HepG2 (cell line): ENCODE results near the gene SERINC2. TPM values are rescaled to one million over a fixed set of nuclear protein-coding genes. Genes with fewer than 3 reads are reported as not detected.
A peak's percentile ranks its signal among the peaks of the same experiment; 100 is the strongest.

Experiments
- ATF7 ChIP-seq, 2 experiments: fragments of 450-650 bp in 1 of 2; sonication (generic) in 1 of 2; formaldehyde crosslinking in 1 of 2; IDR thresholded peaks; 2 replicates each; pipeline versions ENCODE4 v1.4.0 to v1.6.1; 2016 to 2020; ENCODE audit warnings: antibody characterized with exemption in 1 of 2, mild to moderate bottlenecking in 1 of 2, missing genetic modification reagents in 1 of 2
- CC2D1A ChIP-seq: sonication (generic); formaldehyde crosslinking; IDR thresholded peaks from 2 replicates; pipeline ENCODE4 v1.8.1; 2023; ENCODE audit warnings: mild to moderate bottlenecking, missing genetic modification reagents
- FOSL1 ChIP-seq: sonication (generic); formaldehyde crosslinking; IDR thresholded peaks from 2 replicates; pipeline ENCODE4 v1.9.0; 2021; ENCODE audit warnings: missing genetic modification reagents, borderline replicate concordance
- HIVEP1 ChIP-seq: sonication (generic); formaldehyde crosslinking; IDR thresholded peaks from 2 replicates; pipeline ENCODE4 v1.4.0; 2020; ENCODE audit warnings: mild to moderate bottlenecking, missing genetic modification reagents
- KAT2B ChIP-seq: fragments of 150-350 bp; IDR thresholded peaks from 2 replicates; pipeline ENCODE4 v1.6.1; 2014; ENCODE audit warnings: low read depth, low read length, borderline replicate concordance
- MAFG ChIP-seq: sonication (generic); formaldehyde crosslinking; IDR thresholded peaks from 2 replicates; pipeline ENCODE4 v1.5.1; 2020; ENCODE audit warnings: mild to moderate bottlenecking, missing genetic modification reagents
- POGZ ChIP-seq: sonication (generic); formaldehyde crosslinking; IDR thresholded peaks from 2 replicates; pipeline ENCODE4 v1.4.0; 2020; ENCODE audit warnings: mild to moderate bottlenecking, missing genetic modification reagents
- RXRB ChIP-seq: IDR thresholded peaks from 2 replicates; pipeline ENCODE4 v1.6.1; 2016; ENCODE audit warnings: borderline replicate concordance, missing genetic modification reagents, missing compliant biosample characterization
- SMAD3 ChIP-seq: sonication (generic); formaldehyde crosslinking; IDR thresholded peaks from 2 replicates; pipeline ENCODE4 v1.4.0; 2020; ENCODE audit warnings: missing genetic modification reagents
- SUZ12 ChIP-seq: fragments of 150-350 bp; IDR thresholded peaks from 2 replicates; pipeline ENCODE4 v1.6.1; 2014; ENCODE audit warnings: low read depth, low read length
- WIZ ChIP-seq: sonication (generic); formaldehyde crosslinking; IDR thresholded peaks from 2 replicates; pipeline ENCODE4 v1.5.1; 2020; ENCODE audit warnings: mild to moderate bottlenecking, missing genetic modification reagents
- ZFP36L2 ChIP-seq: sonication (generic); formaldehyde crosslinking; IDR thresholded peaks from 2 replicates; pipeline ENCODE4 v1.4.0; 2020; ENCODE audit warnings: missing genetic modification reagents
- ZFP41 ChIP-seq: sonication (generic); formaldehyde crosslinking; IDR thresholded peaks from 2 replicates; pipeline ENCODE4 v1.4.0; 2020; ENCODE audit warnings: mild to moderate bottlenecking, missing genetic modification reagents, borderline replicate concordance
- ZNF138 ChIP-seq: sonication (generic); formaldehyde crosslinking; IDR thresholded peaks from 2 replicates; pipeline ENCODE4 v1.5.0; 2020; ENCODE audit warnings: mild to moderate bottlenecking, low read depth, missing genetic modification reagents
- ZNF333 ChIP-seq: sonication (generic); formaldehyde crosslinking; IDR thresholded peaks from 2 replicates; pipeline ENCODE4 v1.4.0; 2020; ENCODE audit warnings: mild to moderate bottlenecking, missing genetic modification reagents, borderline replicate concordance
- ZNF468 ChIP-seq: sonication (generic); formaldehyde crosslinking; IDR thresholded peaks from 2 replicates; pipeline ENCODE4 v1.8.0; 2022; ENCODE audit warnings: mild to moderate bottlenecking, moderate library complexity, missing genetic modification reagents
- ZNF530 ChIP-seq: sonication (generic); formaldehyde crosslinking; IDR thresholded peaks from 2 replicates; pipeline ENCODE4 v1.5.0; 2020; ENCODE audit warnings: low read depth, mild to moderate bottlenecking, missing genetic modification reagents
- ZNF619 ChIP-seq: sonication (generic); formaldehyde crosslinking; IDR thresholded peaks from 2 replicates; pipeline ENCODE4 v1.4.0; 2020; ENCODE audit warnings: mild to moderate bottlenecking, missing genetic modification reagents
- polyA plus RNA-seq, 8 experiments: library from polyadenylated mRNA; depleted of rRNA in 3 of 8; stranded (reverse) in 7 of 8; unstranded in 1 of 8; fragments of >200 nt; fragmentation: Illumina TruSeq in 4 of 8; extraction: Trizol in 4 of 8; gene quantifications; 2 replicates each; pipeline versions ENCODE4 v1.2.1 to v1.2.3, GENCODE V29; 2011 to 2016; ENCODE audit warnings: low read depth in 4 of 8, missing spikeins in 1 of 8, mixed read lengths in 1 of 8; ENCODE audit not compliant: insufficient read depth in 1 of 8
- total RNA-seq, 5 experiments: library from RNA; depleted of rRNA; stranded (reverse); fragments of >200 nt; fragmentation: Illumina TruSeq; extraction: Trizol; gene quantifications; 2 replicates each; pipeline ENCODE4 v1.2.3, GENCODE V29; 2016; ENCODE audit warnings: low read depth in 1 of 5
- TF ChIP-seq, protein P1 (sequence below): sonication (generic); formaldehyde crosslinking; IDR thresholded peaks from 2 replicates; pipeline ENCODE4 v1.5.1; 2020; ENCODE audit warnings: mild to moderate bottlenecking, missing genetic modification reagents, moderate library complexity
- TF ChIP-seq, protein P2 (sequence below): sonication (generic); formaldehyde crosslinking; IDR thresholded peaks from 2 replicates; pipeline ENCODE4 v1.5.1; 2020; ENCODE audit warnings: mild to moderate bottlenecking, missing genetic modification reagents
- TF ChIP-seq, protein P3 (sequence below): sonication (generic); formaldehyde crosslinking; IDR thresholded peaks from 2 replicates; pipeline ENCODE4 v1.8.0; 2022; ENCODE audit warnings: missing genetic modification reagents, mild to moderate bottlenecking, moderate library complexity, borderline replicate concordance
- TF ChIP-seq, protein P4 (sequence below): sonication (generic); formaldehyde crosslinking; IDR thresholded peaks from 2 replicates; pipeline ENCODE4 v1.5.1; 2020; ENCODE audit warnings: mild to moderate bottlenecking, moderate library complexity, missing genetic modification reagents

Gene SERINC2
- total and polyA plus RNA-seq, 2 of the 13 experiments (the other 11 are each of a cell fraction or from before 2014, with no cell fraction given): 4.8 to 126 TPM

DNA sequence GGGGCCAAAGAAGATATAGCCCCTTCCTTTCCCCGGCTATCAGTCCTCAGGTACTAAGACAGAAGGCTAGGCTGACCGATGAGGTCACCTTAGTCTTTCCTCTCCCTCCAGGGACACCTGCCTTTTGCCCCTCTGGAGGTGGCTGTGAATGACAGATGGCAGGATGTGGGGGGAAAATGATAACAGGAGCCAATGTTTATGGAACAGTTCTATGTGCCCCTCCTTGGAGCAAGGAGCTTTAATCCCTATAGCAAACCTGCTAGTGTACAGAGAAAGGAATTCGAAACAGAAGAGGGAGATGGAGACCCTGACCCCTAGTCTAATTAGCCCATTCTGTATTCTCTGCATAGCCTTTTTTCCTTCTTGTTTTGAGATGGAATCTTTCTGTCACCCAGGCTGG is 28.1 kb downstream of the SERINC2 start (continued):
- TF ChIP-seq KAT2B: no peak
- TF ChIP-seq, protein P1, sequence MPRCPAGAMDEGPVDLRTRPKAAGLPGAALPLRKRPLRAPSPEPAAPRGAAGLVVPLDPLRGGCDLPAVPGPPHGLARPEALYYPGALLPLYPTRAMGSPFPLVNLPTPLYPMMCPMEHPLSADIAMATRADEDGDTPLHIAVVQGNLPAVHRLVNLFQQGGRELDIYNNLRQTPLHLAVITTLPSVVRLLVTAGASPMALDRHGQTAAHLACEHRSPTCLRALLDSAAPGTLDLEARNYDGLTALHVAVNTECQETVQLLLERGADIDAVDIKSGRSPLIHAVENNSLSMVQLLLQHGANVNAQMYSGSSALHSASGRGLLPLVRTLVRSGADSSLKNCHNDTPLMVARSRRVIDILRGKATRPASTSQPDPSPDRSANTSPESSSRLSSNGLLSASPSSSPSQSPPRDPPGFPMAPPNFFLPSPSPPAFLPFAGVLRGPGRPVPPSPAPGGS (CRISPR knock-in tag): no peak; the same call in 1 of the 2 replicates
- TF ChIP-seq FOSL1 (CRISPR knock-in tag): no peak
- TF ChIP-seq SMAD3 (CRISPR knock-in tag): no peak
- TF ChIP-seq MAFG (CRISPR knock-in tag): no peak
- TF ChIP-seq ZNF619: peak; percentile 83
- TF ChIP-seq, protein P2, sequence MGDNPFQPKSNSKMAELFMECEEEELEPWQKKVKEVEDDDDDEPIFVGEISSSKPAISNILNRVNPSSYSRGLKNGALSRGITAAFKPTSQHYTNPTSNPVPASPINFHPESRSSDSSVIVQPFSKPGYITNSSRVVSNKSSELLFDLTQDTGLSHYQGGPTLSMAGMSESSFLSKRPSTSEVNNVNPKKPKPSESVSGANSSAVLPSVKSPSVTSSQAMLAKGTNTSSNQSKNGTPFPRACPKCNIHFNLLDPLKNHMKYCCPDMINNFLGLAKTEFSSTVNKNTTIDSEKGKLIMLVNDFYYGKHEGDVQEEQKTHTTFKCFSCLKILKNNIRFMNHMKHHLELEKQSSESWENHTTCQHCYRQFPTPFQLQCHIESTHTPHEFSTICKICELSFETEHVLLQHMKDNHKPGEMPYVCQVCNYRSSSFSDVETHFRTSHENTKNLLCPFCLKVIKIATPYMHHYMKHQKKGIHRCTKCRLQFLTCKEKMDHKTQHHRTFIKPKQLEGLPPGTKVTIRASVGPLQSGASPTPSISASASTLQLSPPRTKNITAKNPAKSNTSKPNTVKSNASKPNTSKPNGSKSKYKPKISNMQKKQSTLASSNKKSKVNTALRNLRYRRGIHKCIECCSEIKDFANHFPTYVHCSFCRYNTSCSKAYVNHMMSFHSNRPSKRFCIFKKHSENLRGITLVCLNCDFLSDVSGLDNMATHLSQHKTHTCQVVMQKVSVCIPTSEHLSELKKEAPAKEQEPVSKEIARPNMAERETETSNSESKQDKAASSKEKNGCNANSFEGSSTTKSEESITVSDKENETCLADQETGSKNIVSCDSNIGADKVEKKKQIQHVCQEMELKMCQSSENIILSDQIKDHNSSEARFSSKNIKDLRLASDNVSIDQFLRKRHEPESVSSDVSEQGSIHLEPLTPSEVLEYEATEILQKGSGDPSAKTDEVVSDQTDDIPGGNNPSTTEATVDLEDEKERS (CRISPR knock-in tag): no peak
- no peak for TF ChIP-seq SUZ12
- TF ChIP-seq, protein P3, sequence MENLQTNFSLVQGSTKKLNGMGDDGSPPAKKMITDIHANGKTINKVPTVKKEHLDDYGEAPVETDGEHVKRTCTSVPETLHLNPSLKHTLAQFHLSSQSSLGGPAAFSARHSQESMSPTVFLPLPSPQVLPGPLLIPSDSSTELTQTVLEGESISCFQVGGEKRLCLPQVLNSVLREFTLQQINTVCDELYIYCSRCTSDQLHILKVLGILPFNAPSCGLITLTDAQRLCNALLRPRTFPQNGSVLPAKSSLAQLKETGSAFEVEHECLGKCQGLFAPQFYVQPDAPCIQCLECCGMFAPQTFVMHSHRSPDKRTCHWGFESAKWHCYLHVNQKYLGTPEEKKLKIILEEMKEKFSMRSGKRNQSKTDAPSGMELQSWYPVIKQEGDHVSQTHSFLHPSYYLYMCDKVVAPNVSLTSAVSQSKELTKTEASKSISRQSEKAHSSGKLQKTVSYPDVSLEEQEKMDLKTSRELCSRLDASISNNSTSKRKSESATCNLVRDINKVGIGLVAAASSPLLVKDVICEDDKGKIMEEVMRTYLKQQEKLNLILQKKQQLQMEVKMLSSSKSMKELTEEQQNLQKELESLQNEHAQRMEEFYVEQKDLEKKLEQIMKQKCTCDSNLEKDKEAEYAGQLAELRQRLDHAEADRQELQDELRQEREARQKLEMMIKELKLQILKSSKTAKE (CRISPR knock-in tag): 0 out of 2 replicates have a peak, but pooled peaks have one; percentile 37
- TF ChIP-seq HIVEP1 (CRISPR knock-in tag): no peak
- TF ChIP-seq POGZ (CRISPR knock-in tag): 0 out of 2 replicates have a peak, but pooled peaks have one; percentile 9
- TF ChIP-seq, protein P4, sequence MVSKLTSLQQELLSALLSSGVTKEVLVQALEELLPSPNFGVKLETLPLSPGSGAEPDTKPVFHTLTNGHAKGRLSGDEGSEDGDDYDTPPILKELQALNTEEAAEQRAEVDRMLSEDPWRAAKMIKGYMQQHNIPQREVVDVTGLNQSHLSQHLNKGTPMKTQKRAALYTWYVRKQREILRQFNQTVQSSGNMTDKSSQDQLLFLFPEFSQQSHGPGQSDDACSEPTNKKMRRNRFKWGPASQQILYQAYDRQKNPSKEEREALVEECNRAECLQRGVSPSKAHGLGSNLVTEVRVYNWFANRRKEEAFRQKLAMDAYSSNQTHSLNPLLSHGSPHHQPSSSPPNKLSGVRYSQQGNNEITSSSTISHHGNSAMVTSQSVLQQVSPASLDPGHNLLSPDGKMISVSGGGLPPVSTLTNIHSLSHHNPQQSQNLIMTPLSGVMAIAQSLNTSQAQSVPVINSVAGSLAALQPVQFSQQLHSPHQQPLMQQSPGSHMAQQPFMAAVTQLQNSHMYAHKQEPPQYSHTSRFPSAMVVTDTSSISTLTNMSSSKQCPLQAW (CRISPR knock-in tag): 0 out of 2 replicates have a peak, but pooled peaks have one; percentile 21
- peak; percentile 30; the same call in 1 of the 2 replicates for TF ChIP-seq RXRB (CRISPR knock-in tag)
- TF ChIP-seq ZNF468 (CRISPR knock-in tag): no peak
- 0 out of 2 replicates have a peak, but pooled peaks have one; percentile 10 for TF ChIP-seq ATF7 (IDR thresholded peaks at IDR 0.05)
- TF ChIP-seq ATF7 (CRISPR knock-in tag; IDR thresholded peaks at IDR 0.05): no peak
- no peak for TF ChIP-seq ZNF530
- no peak for TF ChIP-seq ZNF333 (CRISPR knock-in tag)
- no peak for TF ChIP-seq ZFP41 (CRISPR knock-in tag)
- TF ChIP-seq ZNF138 (CRISPR knock-in tag): 0 out of 2 replicates have a peak, but pooled peaks have one; percentile 56
- TF ChIP-seq CC2D1A: no peak
- no peak for TF ChIP-seq ZFP36L2 (CRISPR knock-in tag)
- TF ChIP-seq WIZ (CRISPR knock-in tag): no peak
